ENCODE results near the gene RELN.

RELN gene

GRCh38 chr7:103777440-103777839, 212.0 kb downstream of the RELN start:
- DNase-seq = no peak

GRCh38 chr7:103773726-103774125, 215.7 kb downstream of the RELN start:
- no peak for DNase-seq

GRCh38 chr7:103772171-103772773, 217.2 kb downstream of the RELN start:
- no peak for DNase-seq

GRCh38 chr7:103771294-103771693, 218.2 kb downstream of the RELN start:
- DNase-seq = no peak

- DNase-seq = no peak
These were observed 222.8 kb downstream of the RELN start for GRCh38 chr7:103766660-103767059.

- DNase-seq = no peak
These were observed 223.6 kb downstream of the RELN start for GRCh38 chr7:103765901-103766300.

GRCh38 chr7:103764901-103765300, 224.6 kb downstream of the RELN start:
- no peak for DNase-seq

- DNase-seq = no peak
These were observed 226.6 kb downstream of the RELN start for GRCh38 chr7:103762877-103763276.

- DNase-seq = no peak
These were observed 227.2 kb downstream of the RELN start for GRCh38 chr7:103762065-103762760.

GRCh38 chr7:103752995-103753394, 236.5 kb downstream of the RELN start:
- DNase-seq = no peak

GRCh38 chr7:103751311-103751880, 238.1 kb downstream of the RELN start:
- DNase-seq = no peak

GRCh38 chr7:103748680-103749079, 240.8 kb downstream of the RELN start:
- no peak for DNase-seq

GRCh38 chr7:103735377-103735776, 254.1 kb downstream of the RELN start:
- no peak for DNase-seq

GRCh38 chr7:103731169-103731568, 258.3 kb downstream of the RELN start:
- DNase-seq = no peak

GRCh38 chr7:103729026-103729425, 260.4 kb downstream of the RELN start:
- DNase-seq = no peak

- no peak for DNase-seq
These were observed 261.4 kb downstream of the RELN start for GRCh38 chr7:103727982-103728610.

- DNase-seq = no peak
These were observed 270.4 kb downstream of the RELN start for GRCh38 chr7:103719070-103719469.

GRCh38 chr7:103718482-103719061, 270.9 kb downstream of the RELN start:
- DNase-seq = no peak

GRCh38 chr7:103717574-103717973, 271.9 kb downstream of the RELN start:
- no peak for DNase-seq

- DNase-seq = no peak
These were observed 273.9 kb downstream of the RELN start for GRCh38 chr7:103715376-103716120.

GRCh38 chr7:103714376-103714927, 275.0 kb downstream of the RELN start:
- no peak for DNase-seq

- DNase-seq = no peak
These were observed 276.3 kb downstream of the RELN start for GRCh38 chr7:103712991-103713778.

All from DMS79 treated with DMSO at 0.1 percent for 48 hours (cell line).